ENCODE measurements around the gene NPHP4. TPM values are rescaled to one million over a fixed set of nuclear protein-coding genes. Genes with fewer than 3 reads are reported as not detected.
A peak's percentile ranks its signal among the peaks of the same experiment; 100 is the strongest.

The NPHP4 gene
- polyA plus RNA-seq, 2 of the 4 experiments (the other 2 are of a cell fraction), result 2.9 to 5.1 TPM

DNA sequence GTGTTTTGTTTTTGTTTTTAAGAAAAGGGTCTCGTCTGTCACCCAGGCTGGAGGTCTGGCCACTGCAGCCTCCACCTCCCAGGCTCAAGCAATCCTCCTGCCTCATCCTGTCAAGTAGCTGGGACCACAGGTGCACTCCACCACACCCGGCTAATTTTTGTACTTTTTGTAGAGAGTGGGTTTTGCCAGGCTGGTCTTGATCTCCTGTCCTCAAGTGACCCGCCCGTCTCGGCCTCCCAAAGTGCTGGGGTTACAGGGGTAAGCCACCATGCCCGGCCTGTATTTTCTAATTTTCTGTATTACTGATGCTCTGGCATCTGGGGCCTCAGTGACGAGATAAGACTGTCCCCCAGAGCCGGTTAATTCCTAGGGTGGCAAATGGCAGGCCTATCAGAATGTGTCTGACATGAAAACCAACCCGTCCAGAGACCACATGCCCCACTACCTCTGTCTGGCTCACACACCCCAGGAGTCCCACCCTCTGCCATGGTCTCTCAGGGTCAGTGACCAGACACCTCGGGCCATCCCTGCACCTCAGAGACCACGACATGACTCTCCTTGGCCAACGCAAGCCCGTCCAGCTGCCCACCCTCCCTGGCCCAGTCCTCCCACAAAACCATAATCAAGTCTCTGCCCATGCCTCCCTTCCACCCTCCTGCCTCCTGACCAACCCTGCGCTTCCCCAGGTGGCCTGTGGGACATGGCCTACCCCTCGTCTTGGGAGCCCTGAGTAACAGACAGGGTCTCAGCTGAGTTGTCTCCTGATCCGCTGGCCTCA is 12.5 kb downstream of the NPHP4 start:
- Histone ChIP-seq H3K27ac (no peak overlapping the region), H3K4me1 (peaks cover 17% of the 10 kb centered on the region; the same call in 2 of the 3 replicates), H3K4me2 (no peak overlapping the region), H3K4me3 (no peak overlapping the region), H3K9me3 (no peaks in the 10 kb centered on the region)
- ATAC-seq (no peak), FAIRE-seq (no peak), DNase-seq (ENCODE audit: low read depth in 1 of 2, low spot score in 1 of 2) (no peak)
- TF ChIP-seq CEBPB (IDR thresholded peaks at IDR 0.05), result no peak
- TF ChIP-seq MAX (IDR thresholded peaks at IDR 0.05), result no peak
- no peak for TF ChIP-seq POLR2AphosphoS2 (conservative IDR thresholded peaks at IDR 0.05; ENCODE audit: low read length)
- TF ChIP-seq RAD21 (conservative IDR thresholded peaks at IDR 0.05 in 1 of 2, IDR thresholded peaks at IDR 0.05 in 1 of 2), result no peak
- no peak for TF ChIP-seq FOSB (CRISPR knock-in tag; IDR thresholded peaks at IDR 0.05)
- no peak for TF ChIP-seq E2F6 (IDR thresholded peaks at IDR 0.05; ENCODE audit: borderline replicate concordance, low read depth)
- TF ChIP-seq ZSCAN20 (CRISPR knock-in tag; IDR thresholded peaks at IDR 0.05), result no peak
- no peak for TF ChIP-seq SMC3 (IDR thresholded peaks at IDR 0.05)
- no peak for TF ChIP-seq NFE2L2 (conservative IDR thresholded peaks at IDR 0.05; ENCODE audit: low read length)
- no peak for TF ChIP-seq BCL3 (IDR thresholded peaks at IDR 0.05)
- TF ChIP-seq HOXB13 (CRISPR knock-in tag; IDR thresholded peaks at IDR 0.05; ENCODE audit: low read depth), result no peak
- TF ChIP-seq RNF2 (IDR thresholded peaks at IDR 0.05; ENCODE audit: borderline replicate concordance, low read depth), result no peak
- no peak for TF ChIP-seq CHD4 (IDR thresholded peaks at IDR 0.05; ENCODE audit: borderline replicate concordance)
- TF ChIP-seq SREBF2 (IDR thresholded peaks at IDR 0.05), result no peak
- no peak for TF ChIP-seq HES2 (IDR thresholded peaks at IDR 0.05)
- POLR2A ChIA-PET, result no interaction called here
- CTCF ChIA-PET, result no interaction called here
- 94% methylated on average over 14 of the region's 16 CpGs for WGBS (ENCODE audit: missing lambda C conversion rate)

DNA sequence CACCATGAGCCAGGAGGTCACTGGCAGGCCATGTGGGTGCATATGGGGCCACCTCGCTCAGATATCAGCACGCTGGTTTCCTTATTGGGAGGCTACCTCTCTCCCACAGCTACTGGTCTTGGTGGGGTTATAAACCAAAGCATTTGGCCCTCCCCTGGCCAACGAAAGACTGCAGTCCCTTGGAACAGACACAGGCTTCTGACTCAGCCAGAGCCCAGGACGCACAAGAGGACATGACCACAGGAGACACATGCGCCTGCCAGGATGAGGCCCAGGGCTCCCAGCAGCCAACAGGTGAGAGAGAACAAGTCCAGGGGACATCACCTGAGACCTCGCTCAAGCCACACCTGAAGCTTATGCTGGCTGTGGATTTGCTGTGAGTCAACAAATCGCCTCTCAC is 13.8 kb downstream of the NPHP4 start:
- Histone ChIP-seq H3K9me3 (no peaks in the 10 kb centered on the region), H3K4me3 (no peak overlapping the region), H3K4me2 (no peak overlapping the region), H3K4me1 (peaks cover 15% of the 10 kb centered on the region; the same call in 2 of the 3 replicates), H3K27ac (no peak overlapping the region)
- ChIA-PET CTCF (no interaction called here), POLR2A (no interaction called here)
- FAIRE-seq (no peak), DNase-seq (ENCODE audit: low read depth in 1 of 2, low spot score in 1 of 2) (peak in 1 of 2 experiments; percentile 22), ATAC-seq (peak; percentile 13 to 58; a peak in 3 of 6 replicates)
- TF ChIP-seq RARB (CRISPR knock-in tag; IDR thresholded peaks at IDR 0.05), result no peak
- TF ChIP-seq KDM1A (IDR thresholded peaks at IDR 0.05; ENCODE audit: low read depth), result no peak
- TF ChIP-seq POLR2A (IDR thresholded peaks at IDR 0.05; ENCODE audit: low read length), result no peak
- no peak for TF ChIP-seq GATA3 (IDR thresholded peaks at IDR 0.05; ENCODE audit: borderline replicate concordance)
- TF ChIP-seq POLR2AphosphoS2 (conservative IDR thresholded peaks at IDR 0.05; ENCODE audit: low read length), result no peak
- TF ChIP-seq CEBPB (IDR thresholded peaks at IDR 0.05), result no peak
- TF ChIP-seq NPAS2 (CRISPR knock-in tag; IDR thresholded peaks at IDR 0.05; ENCODE audit: borderline replicate concordance), result no peak
- no peak for TF ChIP-seq FOXS1 (CRISPR knock-in tag; IDR thresholded peaks at IDR 0.05)
- no peak for TF ChIP-seq HES2 (IDR thresholded peaks at IDR 0.05)
- TF ChIP-seq CHD2 (IDR thresholded peaks at IDR 0.05; ENCODE audit: low read length, partially characterized antibody), result no peak
- TF ChIP-seq MAX (IDR thresholded peaks at IDR 0.05), result no peak
- WGBS (ENCODE audit: missing lambda C conversion rate), result 45% methylated on average over 1 of the region's 7 CpGs
